Stomach (tissue), 9 donors: ENCODE measurements around the gene MLXIP. TPM values are rescaled to one million over a fixed set of nuclear protein-coding genes. Genes with fewer than 3 reads are reported as not detected.

Source experiments
- DNase-seq, 2 donors: peaks; one replicate each; pipeline versions ENCODE4 v3.0.0 to v3.0.0-alpha.2; 2013 to 2019
- H3K27ac ChIP-seq, 5 donors: fragments of 200-600 bp in 4 of 5; sonication (generic) in 4 of 5; one replicate each; pipeline ENCODE4 v1.5.1; 2013 to 2019; ENCODE audit warnings: mild to moderate bottlenecking in 1 of 5, moderate library complexity in 1 of 5
- H3K27me3 ChIP-seq, 3 donors: fragments of 200-600 bp; sonication (generic); one replicate each; pipeline ENCODE4 v1.5.1; 2017 to 2019; ENCODE audit warnings: mixed run types in 1 of 3
- H3K36me3 ChIP-seq, 4 donors: fragments of 200-600 bp; sonication (generic); 1 replicate in 3 of 4; 2 replicates in 1 of 4; pipeline ENCODE4 v1.5.1; 2016 to 2019
- H3K4me1 ChIP-seq, 4 donors: fragments of 200-600 bp; sonication (generic); one replicate each; pipeline ENCODE4 v1.5.1; 2016 to 2019
- H3K4me3 ChIP-seq, 4 donors: fragments of 200-600 bp; sonication (generic) in 3 of 4; one replicate each; pipeline ENCODE4 v1.5.1; 2016 to 2019; ENCODE audit warnings: mild to moderate bottlenecking in 1 of 4
- H3K9me3 ChIP-seq, 4 donors: fragments of 200-600 bp; sonication (generic); one replicate each; pipeline ENCODE4 v1.5.1; 2016 to 2019
- EP300 ChIP-seq: sonication (generic); formaldehyde crosslinking; IDR thresholded peaks from one replicate; pipeline ENCODE4 v1.6.1; 2017; ENCODE audit warnings: antibody characterized with exemption
- POLR2A ChIP-seq, 4 donors: fragments of 450-650 bp; IDR thresholded peaks; one replicate each; pipeline ENCODE4 v1.6.1; 2016; ENCODE audit warnings: antibody characterized with exemption in 4 of 4, control low read depth in 2 of 4, mild to moderate bottlenecking in 1 of 4, moderate library complexity in 1 of 4
- POLR2AphosphoS5 ChIP-seq, 3 donors: sonication (generic); formaldehyde crosslinking; IDR thresholded peaks; one replicate each; pipeline ENCODE4 v1.6.1; 2016; ENCODE audit warnings: antibody characterized with exemption in 3 of 3
- whole genome bisulfite sequencing, 5 donors: extraction: QIAGEN DNeasy Blood & Tissue Kit in 3 of 5; methylation state at CpG; one replicate each; pipeline versions ENCODE4 v1.1.5 to v1.1.7; 2013 to 2018; 5-methylcytosine and 5-hydroxymethylcytosine counted together
- intact Hi-C: fragments of 100-400 bp; cut with DNase I; formaldehyde crosslinking; loops from one replicate; pipeline ENCODE4 v1.15.1; 2023; ENCODE audit warnings: low total_unique reads
- polyA plus RNA-seq, 3 donors: library from polyadenylated mRNA; stranded (reverse); fragments of 200-250 nt; gene quantifications; one replicate each; pipeline ENCODE4 v1.2.3, GENCODE V29; 2013
- total RNA-seq, 5 donors: library from RNA; depleted of rRNA; stranded (reverse); fragments of >200 nt; gene quantifications; one replicate each; pipeline versions ENCODE4 v1.1.0 to v1.2.3, GENCODE V29; 2014 to 2016
- TF ChIP-seq, protein P1 (sequence below), 7 experiments: fragments of 450-650 bp in 4 of 7; fragments of 200-600 bp in 3 of 7; sonication (generic) in 3 of 7; IDR thresholded peaks; one replicate each; pipeline ENCODE4 v1.5.1; 2016 to 2019; ENCODE audit warnings: antibody characterized with exemption in 7 of 7, control low read depth in 2 of 7, mild to moderate bottlenecking in 1 of 7
- donor health status: healthy with polysubstance abuse.
- donor health status: Bipolar disorder and iron deficiency.
- donor health status: healthy.

The MLXIP gene
- total and polyA plus RNA-seq, 8 donors, result 12.3 to 140 (median 34.8) TPM

DNA sequence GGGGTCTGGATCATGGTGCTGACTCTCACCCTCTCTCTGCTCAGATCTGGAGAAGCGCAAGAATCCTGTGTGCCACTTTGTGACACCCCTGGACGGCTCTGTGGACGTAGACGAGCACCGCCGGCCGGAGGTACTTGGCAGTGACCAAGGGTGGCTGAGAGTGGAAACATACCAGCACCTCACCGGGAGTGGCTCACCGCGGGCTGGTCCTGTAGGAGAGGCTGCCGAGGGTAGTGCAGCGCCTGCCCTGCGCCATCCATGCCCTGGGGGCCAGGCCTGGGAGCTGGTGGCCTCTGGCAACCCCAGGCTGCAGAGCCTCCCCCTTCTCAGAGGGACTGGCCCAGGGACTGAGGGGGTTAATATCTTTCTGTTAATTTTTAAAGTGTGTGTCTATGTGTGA, 49.3 kb downstream of the MLXIP start:
- Histone ChIP-seq H3K27ac (peak overlapping the region in 1 of 5 donors; percentile 34), H3K27me3 (no peaks in the 10 kb centered on the region), H3K9me3 (no peaks in the 10 kb centered on the region), H3K36me3 (peaks cover 44 to 62% (median 59%) of the 10 kb centered on the region in 4 donors), H3K4me3 (no peak overlapping the region), H3K4me1 (peaks cover 32 to 48% (median 42%) of the 10 kb centered on the region in 4 donors)
- TF ChIP-seq EP300 (no peak), POLR2A (IDR thresholded peaks at IDR 0.05) (no peak), POLR2AphosphoS5 (IDR thresholded peaks at IDR 0.05) (no peak)
- TF ChIP-seq, protein P1, sequence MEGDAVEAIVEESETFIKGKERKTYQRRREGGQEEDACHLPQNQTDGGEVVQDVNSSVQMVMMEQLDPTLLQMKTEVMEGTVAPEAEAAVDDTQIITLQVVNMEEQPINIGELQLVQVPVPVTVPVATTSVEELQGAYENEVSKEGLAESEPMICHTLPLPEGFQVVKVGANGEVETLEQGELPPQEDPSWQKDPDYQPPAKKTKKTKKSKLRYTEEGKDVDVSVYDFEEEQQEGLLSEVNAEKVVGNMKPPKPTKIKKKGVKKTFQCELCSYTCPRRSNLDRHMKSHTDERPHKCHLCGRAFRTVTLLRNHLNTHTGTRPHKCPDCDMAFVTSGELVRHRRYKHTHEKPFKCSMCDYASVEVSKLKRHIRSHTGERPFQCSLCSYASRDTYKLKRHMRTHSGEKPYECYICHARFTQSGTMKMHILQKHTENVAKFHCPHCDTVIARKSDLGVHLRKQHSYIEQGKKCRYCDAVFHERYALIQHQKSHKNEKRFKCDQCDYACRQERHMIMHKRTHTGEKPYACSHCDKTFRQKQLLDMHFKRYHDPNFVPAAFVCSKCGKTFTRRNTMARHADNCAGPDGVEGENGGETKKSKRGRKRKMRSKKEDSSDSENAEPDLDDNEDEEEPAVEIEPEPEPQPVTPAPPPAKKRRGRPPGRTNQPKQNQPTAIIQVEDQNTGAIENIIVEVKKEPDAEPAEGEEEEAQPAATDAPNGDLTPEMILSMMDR (IDR thresholded peaks at IDR 0.05), result no peak
- WGBS, 5 donors, result 81 to 89% (median 88%) methylated on average over 12 to 13 of the region's 13 CpGs
- intact Hi-C loops, result loop anchor here (5.0 kb wide), 1 partner anchor 76 kb away; no protein-coding TSS in a partner anchor
- no peak for DNase-seq

DNA sequence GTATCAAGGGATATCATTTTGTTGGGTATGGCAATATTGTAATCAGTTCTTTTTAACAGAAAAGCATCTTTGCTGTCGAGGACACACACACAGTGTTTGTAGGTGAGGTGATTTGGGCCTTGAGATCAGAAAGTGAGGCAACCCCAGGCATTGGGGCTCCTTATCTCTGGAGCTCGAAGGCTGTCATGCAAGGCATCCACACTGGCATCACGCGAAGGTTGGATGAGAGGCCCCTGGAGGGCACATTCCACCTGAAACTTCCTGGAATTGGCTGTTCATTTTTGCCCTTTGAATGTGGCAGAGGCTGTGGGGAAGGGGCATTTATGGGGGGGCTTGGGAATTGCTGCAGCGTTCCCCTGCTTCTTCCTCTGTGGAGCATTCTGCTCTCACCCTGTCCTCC, 49.9 kb downstream of the MLXIP start:
- H3K27me3 ChIP-seq, result no peaks in the 10 kb centered on the region
- peaks cover 51 to 68% (median 65%) of the 10 kb centered on the region in 4 donors for H3K36me3 ChIP-seq
- intact Hi-C loops, result loop anchor here (5.0 kb wide), 1 partner anchor 76 kb away; no protein-coding TSS in a partner anchor
- TF ChIP-seq EP300, result no peak
- no peak for TF ChIP-seq POLR2A (IDR thresholded peaks at IDR 0.05)
- TF ChIP-seq POLR2AphosphoS5 (IDR thresholded peaks at IDR 0.05), result no peak
- TF ChIP-seq, protein P1 (IDR thresholded peaks at IDR 0.05), result no peak
- H3K27ac ChIP-seq, result no peak overlapping the region
- no peaks in the 10 kb centered on the region for H3K9me3 ChIP-seq
- no peak for DNase-seq
- peaks cover 25 to 42% (median 35%) of the 10 kb centered on the region in 4 donors for H3K4me1 ChIP-seq
- 82 to 90% (median 85%) methylated on average over 5 of the region's 5 CpGs for WGBS, 5 donors
- no peak overlapping the region for H3K4me3 ChIP-seq

DNA sequence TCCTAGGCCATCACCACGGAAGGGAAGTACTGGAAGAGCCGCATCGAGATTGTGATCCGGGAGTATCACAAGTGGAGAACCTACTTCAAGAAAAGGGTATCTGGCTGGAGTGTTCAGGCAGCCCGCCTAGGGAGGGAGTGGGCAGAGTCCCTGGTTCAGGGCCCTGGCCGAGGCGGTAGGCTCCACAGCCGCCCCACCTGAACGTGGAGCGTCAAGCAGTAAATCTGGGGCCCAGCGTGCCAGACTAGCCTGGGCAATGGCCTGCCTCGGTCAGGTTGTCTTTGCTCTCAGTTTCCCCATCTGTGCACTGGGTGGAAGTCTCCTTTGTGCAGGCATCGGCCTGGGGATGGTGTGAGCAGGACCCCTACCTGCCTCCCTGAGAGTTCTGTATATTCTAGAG, 50.6 kb downstream of the MLXIP start:
- TF ChIP-seq, protein P1 (IDR thresholded peaks at IDR 0.05), result no peak
- TF ChIP-seq EP300 (no peak), POLR2A (IDR thresholded peaks at IDR 0.05) (no peak), POLR2AphosphoS5 (IDR thresholded peaks at IDR 0.05) (no peak)
- Histone ChIP-seq H3K36me3 (peaks cover 57 to 75% (median 72%) of the 10 kb centered on the region in 4 donors), H3K27ac (no peak overlapping the region), H3K4me3 (no peak overlapping the region), H3K27me3 (no peaks in the 10 kb centered on the region), H3K9me3 (no peaks in the 10 kb centered on the region), H3K4me1 (peaks cover 21 to 37% (median 30%) of the 10 kb centered on the region in 4 donors)
- DNase-seq, result no peak
- WGBS, 5 donors, result 87 to 97% (median 94%) methylated on average over 13 of the region's 13 CpGs
- intact Hi-C loops, result loop anchor here (5.0 kb wide), 1 partner anchor 77 kb away; no protein-coding TSS in a partner anchor

DNA sequence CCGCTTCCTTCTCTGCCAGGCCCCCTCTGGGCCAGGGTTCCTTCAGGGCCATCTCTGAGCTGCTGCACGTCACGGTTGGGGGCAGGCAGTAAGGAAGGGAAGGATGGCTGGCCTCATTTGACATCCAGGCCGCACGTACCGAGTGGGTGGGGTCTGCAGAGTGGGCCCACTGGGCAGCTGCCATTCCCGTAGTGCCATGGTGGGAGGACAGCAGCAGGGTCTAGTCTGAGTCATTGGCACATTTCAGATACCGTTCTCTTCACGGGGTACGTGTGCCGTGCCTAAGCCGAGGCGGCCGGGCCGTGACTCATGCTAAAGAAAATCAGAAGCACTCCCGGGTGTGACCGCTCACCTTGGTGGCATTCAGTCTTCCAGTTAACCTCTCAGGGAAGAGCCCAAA, 51.6 kb downstream of the MLXIP start:
- WGBS, 5 donors, result 79 to 84% (median 82%) methylated on average over 13 to 17 of the region's 17 CpGs
- TF ChIP-seq EP300, result no peak
- TF ChIP-seq POLR2A (IDR thresholded peaks at IDR 0.05), result no peak
- H3K4me3 ChIP-seq, result no peak overlapping the region
- no peaks in the 10 kb centered on the region for H3K27me3 ChIP-seq
- peaks cover 12 to 28% (median 21%) of the 10 kb centered on the region in 4 donors for H3K4me1 ChIP-seq
- DNase-seq, result no peak
- peaks cover 65 to 85% (median 82%) of the 10 kb centered on the region in 4 donors for H3K36me3 ChIP-seq
- H3K9me3 ChIP-seq, result no peaks in the 10 kb centered on the region
- H3K27ac ChIP-seq, result no peak overlapping the region
- intact Hi-C loops, result no loop called here
